Measurements from ENCODE around the gene KNSTRN. TPM values are rescaled to one million over a fixed set of nuclear protein-coding genes. Genes with fewer than 3 reads are reported as not detected.

KNSTRN gene
- polyA plus RNA-seq, 3 donors from 2014 or later, result 2.7 to 5.6 (median 2.8) TPM

- no peaks in the 10 kb centered on the region for H3K9me3 Mint-ChIP-seq
- H3K27me3 Mint-ChIP-seq (ENCODE audit: low read depth in 3 of 3), result peaks cover 0 to 3% (median 0%) of the 10 kb centered on the region in 3 donors
- no peak overlapping the region for H3K4me3 Mint-ChIP-seq
- H3K27ac Mint-ChIP-seq, result no peak overlapping the region
- H3K36me3 Mint-ChIP-seq, result peaks cover 21 to 32% (median 27%) of the 10 kb centered on the region in 3 donors
- H3K4me1 Mint-ChIP-seq, result peaks cover 27 to 31% of the 10 kb centered on the region in 2 donors
- DNase-seq, result no peak
These were observed 26.8 kb downstream of the KNSTRN start for GRCh38 chr15:40409366-40409765.

GRCh38 chr15:40410476-40410875 lies 28.0 kb downstream of the KNSTRN start:
- peaks cover 23 to 35% (median 32%) of the 10 kb centered on the region in 3 donors for H3K36me3 Mint-ChIP-seq
- H3K27ac Mint-ChIP-seq, result no peak overlapping the region
- H3K27me3 Mint-ChIP-seq (ENCODE audit: low read depth in 3 of 3), result peaks cover 0 to 2% (median 0%) of the 10 kb centered on the region in 3 donors
- H3K4me3 Mint-ChIP-seq, result no peak overlapping the region
- no peaks in the 10 kb centered on the region for H3K9me3 Mint-ChIP-seq
- H3K4me1 Mint-ChIP-seq, result peaks cover 18 to 23% of the 10 kb centered on the region in 2 donors
- no peak for DNase-seq

GRCh38 chr15:40412095-40412759 lies 29.7 kb downstream of the KNSTRN start:
- Mint-ChIP-seq H3K9me3 (no peaks in the 10 kb centered on the region), H3K27me3 (ENCODE audit: low read depth in 3 of 3) (no peaks in the 10 kb centered on the region), H3K27ac (peak overlapping the region in 4 of 6 donors; percentile 4 to 74 (median 37)), H3K4me1 (peaks cover 7 to 11% of the 10 kb centered on the region in 2 donors), H3K36me3 (peaks cover 24 to 40% (median 33%) of the 10 kb centered on the region in 3 donors), H3K4me3 (no peak overlapping the region)
- DNase-seq, result no peak

GRCh38 chr15:40413036-40413435 lies 30.5 kb downstream of the KNSTRN start:
- Mint-ChIP-seq H3K4me3 (no peak overlapping the region), H3K27ac (no peak overlapping the region), H3K4me1 (peaks cover 0 to 3% of the 10 kb centered on the region in 2 donors), H3K9me3 (no peaks in the 10 kb centered on the region), H3K27me3 (ENCODE audit: low read depth in 3 of 3) (no peaks in the 10 kb centered on the region), H3K36me3 (peaks cover 27 to 40% (median 36%) of the 10 kb centered on the region in 3 donors)
- DNase-seq, result no peak

- no peaks in the 10 kb centered on the region for H3K27me3 Mint-ChIP-seq (ENCODE audit: low read depth in 3 of 3)
- H3K9me3 Mint-ChIP-seq, result no peaks in the 10 kb centered on the region
- peaks cover 28 to 40% (median 36%) of the 10 kb centered on the region in 3 donors for H3K36me3 Mint-ChIP-seq
- H3K27ac Mint-ChIP-seq, result peak overlapping the region in 1 of 6 donors; percentile 7
- DNase-seq, result no peak
- no peak overlapping the region for H3K4me3 Mint-ChIP-seq
- H3K4me1 Mint-ChIP-seq, result no peaks in the 10 kb centered on the region
These were observed 32.3 kb downstream of the KNSTRN start for GRCh38 chr15:40414816-40415215.

GRCh38 chr15:40415226-40415625 lies 32.7 kb downstream of the KNSTRN start:
- Mint-ChIP-seq H3K27ac (peak overlapping the region in 1 of 6 donors; percentile 43), H3K9me3 (no peaks in the 10 kb centered on the region), H3K36me3 (peaks cover 26 to 37% (median 34%) of the 10 kb centered on the region in 3 donors), H3K4me3 (no peak overlapping the region), H3K4me1 (no peaks in the 10 kb centered on the region), H3K27me3 (ENCODE audit: low read depth in 3 of 3) (no peaks in the 10 kb centered on the region)
- no peak for DNase-seq

- Mint-ChIP-seq H3K27me3 (ENCODE audit: low read depth in 3 of 3) (peaks cover 0 to 2% (median 0%) of the 10 kb centered on the region in 3 donors), H3K4me1 (no peaks in the 10 kb centered on the region), H3K4me3 (no peak overlapping the region), H3K36me3 (peaks cover 18 to 29% (median 26%) of the 10 kb centered on the region in 3 donors), H3K9me3 (no peaks in the 10 kb centered on the region), H3K27ac (peak overlapping the region in 1 of 6 donors; percentile 46)
- no peak for DNase-seq
These were observed 33.5 kb downstream of the KNSTRN start for GRCh38 chr15:40416056-40416455.

GRCh38 chr15:40418126-40418525 lies 35.6 kb downstream of the KNSTRN start:
- Mint-ChIP-seq H3K4me1 (peaks cover 0 to 4% of the 10 kb centered on the region in 2 donors), H3K36me3 (peaks cover 7 to 13% (median 13%) of the 10 kb centered on the region in 3 donors), H3K9me3 (no peaks in the 10 kb centered on the region), H3K4me3 (no peak overlapping the region), H3K27ac (peak overlapping the region in 1 of 6 donors; percentile 35), H3K27me3 (ENCODE audit: low read depth in 3 of 3) (peaks cover 0 to 2% (median 0%) of the 10 kb centered on the region in 3 donors)
- DNase-seq, result no peak

GRCh38 chr15:40420071-40420713 lies 37.7 kb downstream of the KNSTRN start:
- Mint-ChIP-seq H3K36me3 (peaks cover 7 to 13% (median 8%) of the 10 kb centered on the region in 3 donors), H3K9me3 (no peaks in the 10 kb centered on the region), H3K4me1 (peaks cover 0 to 6% of the 10 kb centered on the region in 2 donors), H3K4me3 (no peak overlapping the region), H3K27me3 (ENCODE audit: low read depth in 3 of 3) (peaks cover 0 to 6% (median 5%) of the 10 kb centered on the region in 3 donors), H3K27ac (peak overlapping the region in 1 of 6 donors; percentile 5)
- DNase-seq, result no peak

GRCh38 chr15:40420793-40421192 lies 38.3 kb downstream of the KNSTRN start:
- DNase-seq, result no peak
- H3K36me3 Mint-ChIP-seq, result peaks cover 2 to 10% (median 4%) of the 10 kb centered on the region in 3 donors
- H3K4me1 Mint-ChIP-seq, result peaks cover 0 to 6% of the 10 kb centered on the region in 2 donors
- no peaks in the 10 kb centered on the region for H3K9me3 Mint-ChIP-seq
- H3K4me3 Mint-ChIP-seq, result no peak overlapping the region
- no peak overlapping the region for H3K27ac Mint-ChIP-seq
- H3K27me3 Mint-ChIP-seq (ENCODE audit: low read depth in 3 of 3), result peaks cover 0 to 6% (median 5%) of the 10 kb centered on the region in 3 donors

GRCh38 chr15:40421246-40422157 lies 39.0 kb downstream of the KNSTRN start:
- H3K27me3 Mint-ChIP-seq (ENCODE audit: low read depth in 3 of 3), result peaks cover 0 to 6% (median 5%) of the 10 kb centered on the region in 3 donors
- H3K9me3 Mint-ChIP-seq, result no peaks in the 10 kb centered on the region
- H3K4me1 Mint-ChIP-seq, result peaks cover 0 to 6% of the 10 kb centered on the region in 2 donors
- peak; percentile 68 to 73 (median 70) for DNase-seq
- H3K27ac Mint-ChIP-seq, result peak overlapping the region in 1 of 6 donors; percentile 24
- H3K4me3 Mint-ChIP-seq, result no peak overlapping the region
- peaks cover 0 to 10% (median 4%) of the 10 kb centered on the region in 3 donors for H3K36me3 Mint-ChIP-seq

- Mint-ChIP-seq H3K27me3 (ENCODE audit: low read depth in 3 of 3) (peaks cover 0 to 9% (median 5%) of the 10 kb centered on the region in 3 donors), H3K27ac (no peak overlapping the region), H3K36me3 (peaks cover 0 to 7% (median 6%) of the 10 kb centered on the region in 3 donors), H3K9me3 (no peaks in the 10 kb centered on the region), H3K4me1 (peaks cover 0 to 6% of the 10 kb centered on the region in 2 donors), H3K4me3 (no peak overlapping the region)
- no peak for DNase-seq
These were observed 42.1 kb downstream of the KNSTRN start for GRCh38 chr15:40424483-40425115.

GRCh38 chr15:40425681-40426080 lies 43.2 kb downstream of the KNSTRN start:
- no peak for DNase-seq
- no peak overlapping the region for H3K4me3 Mint-ChIP-seq
- H3K9me3 Mint-ChIP-seq, result no peaks in the 10 kb centered on the region
- H3K4me1 Mint-ChIP-seq, result peaks cover 0 to 6% of the 10 kb centered on the region in 2 donors
- H3K27me3 Mint-ChIP-seq (ENCODE audit: low read depth in 3 of 3), result peaks cover 0 to 7% (median 5%) of the 10 kb centered on the region in 3 donors
- peaks cover 0 to 11% (median 6%) of the 10 kb centered on the region in 3 donors for H3K36me3 Mint-ChIP-seq
- H3K27ac Mint-ChIP-seq, result no peak overlapping the region
